Right lung (tissue), 5 donors: ENCODE measurements around the gene SS18. TPM values are rescaled to one million over a fixed set of nuclear protein-coding genes. Genes with fewer than 3 reads are reported as not detected.
A peak's percentile ranks its signal among the peaks of the same experiment; 100 is the strongest.

ENCODE experiments used
- DNase-seq, 2 donors: peaks; one replicate each; pipeline ENCODE4 v3.0.0-alpha.2; 2013
- polyA plus RNA-seq, 5 donors: library from polyadenylated mRNA; unstranded; fragments of 120-200 nt; gene quantifications; one replicate each; pipeline versions ENCODE4 v1.2.1 to v1.2.3, GENCODE V29; 2013; ENCODE audit warnings: inconsistent platforms in 1 of 5, low replicate concordance in 1 of 5; ENCODE audit not compliant: insufficient read length in 5 of 5, insufficient read depth in 1 of 5

SS18 gene
- polyA plus RNA-seq, 5 donors = 72.5 to 117 (median 96.5) TPM

- no peak for DNase-seq
Measured at GRCh38 chr18:26074246-26074645, 16.2 kb downstream of the SS18 start.

GRCh38 chr18:26073758-26074157, 16.7 kb downstream of the SS18 start:
- no peak for DNase-seq

- DNase-seq = no peak
Measured at GRCh38 chr18:26071725-26072124, 18.7 kb downstream of the SS18 start.

GRCh38 chr18:26071020-26071419, 19.4 kb downstream of the SS18 start:
- DNase-seq = no peak

GRCh38 chr18:26059357-26059756, 31.1 kb downstream of the SS18 start:
- DNase-seq = no peak

GRCh38 chr18:26057344-26057773, 33.1 kb downstream of the SS18 start:
- no peak for DNase-seq

- DNase-seq = no peak
Measured at GRCh38 chr18:26056291-26056690, 34.1 kb downstream of the SS18 start.

- DNase-seq = no peak
Measured at GRCh38 chr18:26052505-26052904, 37.9 kb downstream of the SS18 start.

- DNase-seq = peak; percentile 12 to 46
Measured at GRCh38 chr18:26051843-26052242, 38.6 kb downstream of the SS18 start.

- no peak for DNase-seq
Measured at GRCh38 chr18:26046419-26047077, 43.9 kb downstream of the SS18 start.

- no peak for DNase-seq
Measured at GRCh38 chr18:26044807-26045206, 45.6 kb downstream of the SS18 start.

GRCh38 chr18:26040051-26040656, 50.3 kb downstream of the SS18 start:
- no peak for DNase-seq

- no peak for DNase-seq
Measured at GRCh38 chr18:26039203-26039602, 51.2 kb downstream of the SS18 start.

- DNase-seq = no peak
Measured at GRCh38 chr18:26036635-26037034, 53.8 kb downstream of the SS18 start.

GRCh38 chr18:26034850-26035497, 55.4 kb downstream of the SS18 start:
- no peak for DNase-seq

GRCh38 chr18:26022585-26022984, 67.8 kb downstream of the SS18 start:
- no peak for DNase-seq

GRCh38 chr18:26021061-26021754, 69.2 kb downstream of the SS18 start:
- DNase-seq = no peak

- DNase-seq = peak in 1 of 2 donors; percentile 14
Measured at GRCh38 chr18:26017929-26018328, 72.5 kb downstream of the SS18 start.

- no peak for DNase-seq
Measured at GRCh38 chr18:26014462-26014861, 76.0 kb downstream of the SS18 start.

GRCh38 chr18:26008619-26009018, 81.8 kb downstream of the SS18 start:
- DNase-seq = no peak

- DNase-seq = no peak
Measured at GRCh38 chr18:26008096-26008495, 82.3 kb downstream of the SS18 start.

GRCh38 chr18:26005950-26006349, 84.5 kb downstream of the SS18 start:
- no peak for DNase-seq

GRCh38 chr18:26004832-26005231, 85.6 kb downstream of the SS18 start:
- DNase-seq = no peak
